SK-N-SH (cell line): ENCODE results near the gene SPDYE1.
"Not testable (repeated sequence)": the region's sequence is repeated elsewhere in the genome, so short reads cannot be mapped to it uniquely, and the experiment has no call there.

Experiments used
- CHD2 ChIP-seq: fragments of 150-350 bp; IDR thresholded peaks from 2 replicates; pipeline ENCODE4 v1.6.1; 2018; ENCODE audit warnings: low read length; ENCODE audit not compliant: partially characterized antibody
- EP300 ChIP-seq, 2 experiments: IDR thresholded peaks; 2 replicates each; pipeline versions ENCODE4 v1.4.0 to v1.6.1; 2012; ENCODE audit warnings: borderline replicate concordance in 1 of 2, low read depth in 1 of 2, low read length in 1 of 2
- GABPA ChIP-seq: IDR thresholded peaks from 2 replicates; pipeline ENCODE4 v1.4.0; 2012; ENCODE audit warnings: low read depth, mild to moderate bottlenecking
- NRF1 ChIP-seq: IDR thresholded peaks from 2 replicates; pipeline ENCODE4 v1.6.1; 2012; ENCODE audit warnings: low read depth, mild to moderate bottlenecking, low read length
- POLR2AphosphoS5 ChIP-seq: IDR thresholded peaks from 2 replicates; pipeline ENCODE4 v1.6.1; 2012; ENCODE audit warnings: low read depth, low read length
- RAD21 ChIP-seq: IDR thresholded peaks from 2 replicates; pipeline ENCODE4 v1.6.1; 2012; ENCODE audit warnings: mild to moderate bottlenecking, low read length
- RXRA ChIP-seq: IDR thresholded peaks from 2 replicates; pipeline ENCODE4 v1.4.0; 2012; ENCODE audit warnings: low read depth, mild to moderate bottlenecking, borderline replicate concordance
- TAF1 ChIP-seq: IDR thresholded peaks from 2 replicates; pipeline ENCODE4 v1.6.1; 2012; ENCODE audit warnings: low read depth, mild to moderate bottlenecking, low read length, moderate library complexity, borderline replicate concordance
- YY1 ChIP-seq: IDR thresholded peaks from 2 replicates; pipeline ENCODE4 v1.4.0; 2012; ENCODE audit warnings: low read depth, mild to moderate bottlenecking
- TF ChIP-seq, protein P1 (sequence below): IDR thresholded peaks from 2 replicates; pipeline ENCODE4 v1.4.0; 2012; ENCODE audit warnings: low read depth, borderline replicate concordance
- TF ChIP-seq, protein P2 (sequence below): fragments of 200-600 bp; sonication (generic); IDR thresholded peaks from 2 replicates; pipeline ENCODE4 v1.6.1; 2017; ENCODE audit warnings: antibody characterized with exemption, mild to moderate bottlenecking, moderate library complexity

DNA sequence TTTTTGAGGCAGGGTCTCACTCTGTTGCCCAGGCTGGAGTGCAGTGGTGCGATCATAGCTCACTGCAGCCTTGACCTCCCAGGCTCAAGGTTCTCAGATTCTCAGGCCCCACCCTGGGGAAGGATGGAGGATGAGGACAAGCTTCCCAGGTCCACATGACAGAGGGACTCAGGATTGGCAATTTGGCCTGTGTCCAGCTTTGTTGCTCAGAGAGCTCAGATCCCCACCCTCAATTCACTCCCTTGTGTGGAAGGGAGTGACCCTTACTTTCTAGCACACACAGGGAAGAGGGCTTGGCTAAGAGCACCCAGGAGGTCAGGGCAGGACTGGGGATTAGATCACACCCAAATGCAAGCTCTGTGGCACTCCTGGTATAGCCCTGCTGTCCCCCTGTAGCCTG is 6.9 kb upstream of the SPDYE1 start:
- TF ChIP-seq RXRA; TAF1; NRF1; RAD21; EP300 (IDR thresholded peaks at IDR 0.05; ENCODE audit: borderline replicate concordance in 1 of 2, low read depth in 1 of 2, low read length in 1 of 2); POLR2AphosphoS5; GABPA; YY1; CHD2: not testable (repeated sequence)
- TF ChIP-seq, protein P1, sequence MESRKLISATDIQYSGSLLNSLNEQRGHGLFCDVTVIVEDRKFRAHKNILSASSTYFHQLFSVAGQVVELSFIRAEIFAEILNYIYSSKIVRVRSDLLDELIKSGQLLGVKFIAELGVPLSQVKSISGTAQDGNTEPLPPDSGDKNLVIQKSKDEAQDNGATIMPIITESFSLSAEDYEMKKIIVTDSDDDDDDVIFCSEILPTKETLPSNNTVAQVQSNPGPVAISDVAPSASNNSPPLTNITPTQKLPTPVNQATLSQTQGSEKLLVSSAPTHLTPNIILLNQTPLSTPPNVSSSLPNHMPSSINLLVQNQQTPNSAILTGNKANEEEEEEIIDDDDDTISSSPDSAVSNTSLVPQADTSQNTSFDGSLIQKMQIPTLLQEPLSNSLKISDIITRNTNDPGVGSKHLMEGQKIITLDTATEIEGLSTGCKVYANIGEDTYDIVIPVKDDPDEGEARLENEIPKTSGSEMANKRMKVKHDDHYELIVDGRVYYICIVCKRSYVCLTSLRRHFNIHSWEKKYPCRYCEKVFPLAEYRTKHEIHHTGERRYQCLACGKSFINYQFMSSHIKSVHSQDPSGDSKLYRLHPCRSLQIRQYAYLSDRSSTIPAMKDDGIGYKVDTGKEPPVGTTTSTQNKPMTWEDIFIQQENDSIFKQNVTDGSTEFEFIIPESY, result not testable (repeated sequence)
- TF ChIP-seq, protein P2, sequence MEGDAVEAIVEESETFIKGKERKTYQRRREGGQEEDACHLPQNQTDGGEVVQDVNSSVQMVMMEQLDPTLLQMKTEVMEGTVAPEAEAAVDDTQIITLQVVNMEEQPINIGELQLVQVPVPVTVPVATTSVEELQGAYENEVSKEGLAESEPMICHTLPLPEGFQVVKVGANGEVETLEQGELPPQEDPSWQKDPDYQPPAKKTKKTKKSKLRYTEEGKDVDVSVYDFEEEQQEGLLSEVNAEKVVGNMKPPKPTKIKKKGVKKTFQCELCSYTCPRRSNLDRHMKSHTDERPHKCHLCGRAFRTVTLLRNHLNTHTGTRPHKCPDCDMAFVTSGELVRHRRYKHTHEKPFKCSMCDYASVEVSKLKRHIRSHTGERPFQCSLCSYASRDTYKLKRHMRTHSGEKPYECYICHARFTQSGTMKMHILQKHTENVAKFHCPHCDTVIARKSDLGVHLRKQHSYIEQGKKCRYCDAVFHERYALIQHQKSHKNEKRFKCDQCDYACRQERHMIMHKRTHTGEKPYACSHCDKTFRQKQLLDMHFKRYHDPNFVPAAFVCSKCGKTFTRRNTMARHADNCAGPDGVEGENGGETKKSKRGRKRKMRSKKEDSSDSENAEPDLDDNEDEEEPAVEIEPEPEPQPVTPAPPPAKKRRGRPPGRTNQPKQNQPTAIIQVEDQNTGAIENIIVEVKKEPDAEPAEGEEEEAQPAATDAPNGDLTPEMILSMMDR, result not testable (repeated sequence)
